PC-3 (cell line): ENCODE measurements around the gene AP3B2. TPM values are rescaled to one million over a fixed set of nuclear protein-coding genes. Genes with fewer than 3 reads are reported as not detected.
A peak's percentile ranks its signal among the peaks of the same experiment; 100 is the strongest.

Experiments
- ATAC-seq: fragments of 200-7000 bp; cut with Tn5 transposase; 2 replicates; pipeline ENCODE4 v1.9.1; 2020; ENCODE audit warnings: mild to moderate bottlenecking, moderate library complexity
- BruUV-seq: library from RNA; stranded (reverse); fragments of 400-500 nt; replicated peaks from 2 replicates; lab custom pipeline; 2021; lab: Mats Ljungman, UMichigan
- CTCF ChIA-PET: fragments of 300-600 bp; sonication (Branson Sonifier 250); formaldehyde crosslinking; loops from one replicate; lab custom pipeline; 2022; ENCODE audit warnings: antibody characterized with exemption; lab: Charles Lee
- POLR2A ChIA-PET: fragments of 300-600 bp; sonication (Branson Sonifier 250); formaldehyde crosslinking; loops from one replicate; lab custom pipeline; 2022; ENCODE audit warnings: antibody characterized with exemption; ENCODE audit not compliant: unreplicated experiment; lab: Charles Lee
- DNase-seq: peaks from one replicate; pipeline ENCODE4 v3.0.0-alpha.2; 2015
- H2AFZ ChIP-seq: fragments of 300-600 bp; sonication (generic); 2 replicates; pipeline ENCODE4 v1.6.0; 2016; ENCODE audit warnings: antibody characterized with exemption, low read length
- H3F3A ChIP-seq: fragments of 300-600 bp; sonication (generic); one replicate; pipeline ENCODE4 v1.6.0; 2017; ENCODE audit warnings: antibody characterized with exemption, low read length, control low read depth, mild to moderate bottlenecking; ENCODE audit not compliant: unreplicated experiment
- H3K27ac ChIP-seq: fragments of 300-600 bp; sonication (generic); 2 replicates; pipeline ENCODE4 v1.5.1; 2016; ENCODE audit warnings: mild to moderate bottlenecking, low read length
- H3K27me3 ChIP-seq: fragments of 300-600 bp; sonication (generic); 2 replicates; pipeline ENCODE4 v1.6.1; 2016; ENCODE audit warnings: low read length, mixed read lengths
- H3K36me3 ChIP-seq: fragments of 300-600 bp; sonication (generic); 2 replicates; pipeline ENCODE4 v1.6.1; 2016; ENCODE audit warnings: low read depth, mixed run types, low read length, mixed read lengths
- H3K4me1 ChIP-seq: fragments of 300-600 bp; sonication (generic); 2 replicates; pipeline ENCODE4 v1.5.1; 2016; ENCODE audit warnings: low read length; ENCODE audit not compliant: insufficient read depth
- H3K4me2 ChIP-seq: fragments of 300-600 bp; sonication (generic); 2 replicates; pipeline ENCODE4 v1.6.0; 2016; ENCODE audit warnings: low read length
- H3K4me3 ChIP-seq: fragments of 300-600 bp; sonication (generic); 2 replicates; pipeline ENCODE4 v1.5.1; 2016; ENCODE audit warnings: mild to moderate bottlenecking, low read length, mixed read lengths
- H3K79me2 ChIP-seq: fragments of 300-600 bp; sonication (generic); 2 replicates; pipeline ENCODE4 v1.6.1; 2017; ENCODE audit warnings: low read length, mixed read lengths
- H3K9ac ChIP-seq: fragments of 300-600 bp; sonication (generic); 2 replicates; pipeline ENCODE4 v1.6.0; 2016; ENCODE audit warnings: mild to moderate bottlenecking, low read length
- H3K9me2 ChIP-seq: fragments of 300-600 bp; sonication (generic); replicated peaks from 2 replicates; pipeline ENCODE4 v1.6.1; 2016; ENCODE audit warnings: mixed run types, low read length, mixed read lengths
- H3K9me3 ChIP-seq: fragments of 300-600 bp; sonication (generic); 2 replicates; pipeline ENCODE4 v1.6.1; 2016; ENCODE audit warnings: low read length, mixed read lengths
- H4K20me1 ChIP-seq: fragments of 300-600 bp; sonication (generic); 2 replicates; pipeline ENCODE4 v1.6.1; 2016; ENCODE audit warnings: low read length, mixed read lengths
- CTCF ChIP-seq: fragments of 300-600 bp; sonication (generic); conservative IDR thresholded peaks from 2 replicates; pipeline ENCODE4 v1.5.1; 2017; ENCODE audit warnings: antibody characterized with exemption, low read depth, mild to moderate bottlenecking, low read length
- EZH2 ChIP-seq: fragments of 300-600 bp; sonication (generic); IDR thresholded peaks from one replicate; pipeline ENCODE4 v1.6.1; 2017; ENCODE audit warnings: antibody characterized with exemption, mild to moderate bottlenecking, low read length; ENCODE audit not compliant: unreplicated experiment
- EZH2phosphoT487 ChIP-seq: fragments of 300-600 bp; sonication (generic); IDR thresholded peaks from 2 replicates; pipeline ENCODE4 v1.6.1; 2018; ENCODE audit warnings: mild to moderate bottlenecking, antibody characterized with exemption, low read length, borderline replicate concordance
- intact Hi-C: fragments of 100-400 bp; cut with micrococcal nuclease; formaldehyde crosslinking; loops from 2 replicates; pipeline ENCODE4 v1.9.0; 2023
- total RNA-seq: library from RNA; depleted of rRNA; stranded (reverse); fragments of >200 nt; gene quantifications from 2 replicates; pipeline ENCODE4 v1.2.3, GENCODE V29; 2014; rRNA removed

AP3B2 gene
- total RNA-seq, 1 experiment from 2014 or later: 0.47 TPM

- Histone ChIP-seq H3K36me3 (no peaks in the 10 kb centered on the region), H2AFZ (no peak overlapping the region), H3K9me3 (no peaks in the 10 kb centered on the region), H3K4me1 (no peaks in the 10 kb centered on the region), H3K9me2 (no peaks in the 10 kb centered on the region), H4K20me1 (no peaks in the 10 kb centered on the region), H3K27me3 (no peaks in the 10 kb centered on the region), H3F3A (no peaks in the 10 kb centered on the region), H3K9ac (no peak overlapping the region), H3K27ac (no peak overlapping the region), H3K4me2 (no peak overlapping the region), H3K79me2 (no peaks in the 10 kb centered on the region), H3K4me3 (no peak overlapping the region)
- TF ChIP-seq EZH2 (no peak), EZH2phosphoT487 (no peak), CTCF (peak; percentile 41)
- intact Hi-C loops: no loop called here
- no TSS peak for BruUV-seq
- peak; percentile 10 for DNase-seq
- ChIA-PET POLR2A (no interaction called here), CTCF (interaction anchor here (0.5 kb wide), 1 partner anchor 12 kb away, joined by 3 read pairs; no protein-coding TSS in a partner anchor)
- no peak for ATAC-seq
Measured at GRCh38 chr15:82621970-82622369, 87.7 kb downstream of the AP3B2 start.

GRCh38 chr15:82613747-82614146 lies 95.9 kb downstream of the AP3B2 start:
- BruUV-seq: no TSS peak
- TF ChIP-seq CTCF (no peak), EZH2 (no peak), EZH2phosphoT487 (no peak)
- no peaks in the 10 kb centered on the region for H3K9me2 ChIP-seq
- no peak overlapping the region for H3K4me3 ChIP-seq
- POLR2A ChIA-PET: no interaction called here
- H4K20me1 ChIP-seq: no peaks in the 10 kb centered on the region
- intact Hi-C loops: no loop called here
- H3K79me2 ChIP-seq: no peaks in the 10 kb centered on the region
- DNase-seq (no peak), ATAC-seq (no peak)
- H2AFZ ChIP-seq: no peak overlapping the region
- H3K9me3 ChIP-seq: no peaks in the 10 kb centered on the region
- H3K27me3 ChIP-seq: no peaks in the 10 kb centered on the region
- CTCF ChIA-PET: no interaction called here
- no peak overlapping the region for H3K27ac ChIP-seq
- H3F3A ChIP-seq: no peaks in the 10 kb centered on the region
- H3K4me1 ChIP-seq: no peaks in the 10 kb centered on the region
- no peak overlapping the region for H3K9ac ChIP-seq
- H3K36me3 ChIP-seq: no peaks in the 10 kb centered on the region
- H3K4me2 ChIP-seq: no peak overlapping the region

GRCh38 chr15:82611348-82611747 lies 98.3 kb downstream of the AP3B2 start:
- H3K4me2 ChIP-seq: no peak overlapping the region
- no peak overlapping the region for H3K9ac ChIP-seq
- no peaks in the 10 kb centered on the region for H3K9me3 ChIP-seq
- H3K9me2 ChIP-seq: no peaks in the 10 kb centered on the region
- TF ChIP-seq CTCF: no peak
- TF ChIP-seq EZH2phosphoT487: no peak
- TF ChIP-seq EZH2: no peak
- H3K4me3 ChIP-seq: no peak overlapping the region
- intact Hi-C loops: no loop called here
- no peaks in the 10 kb centered on the region for H3K79me2 ChIP-seq
- H3F3A ChIP-seq: no peaks in the 10 kb centered on the region
- no peak overlapping the region for H3K27ac ChIP-seq
- no peaks in the 10 kb centered on the region for H3K36me3 ChIP-seq
- ChIA-PET POLR2A (no interaction called here), CTCF (no interaction called here)
- DNase-seq (no peak), ATAC-seq (no peak)
- no peaks in the 10 kb centered on the region for H3K27me3 ChIP-seq
- no peaks in the 10 kb centered on the region for H4K20me1 ChIP-seq
- BruUV-seq: no TSS peak
- H3K4me1 ChIP-seq: no peaks in the 10 kb centered on the region
- H2AFZ ChIP-seq: no peak overlapping the region

Other genes with a start within 250 kb of the AP3B2 start
- gene RPS17, start 169.4 kb downstream of the AP3B2 start, total RNA-seq: 2,156 and 3,194 TPM in 2 replicates
- 2.2 and 3.3 TPM in 2 replicates for gene CPEB1, start 62.5 kb downstream of the AP3B2 start, total RNA-seq
- not detected in 2 replicates for gene FSD2, start 96.2 kb upstream of the AP3B2 start, total RNA-seq
- gene WHAMM, start 99.8 kb upstream of the AP3B2 start, total RNA-seq: 4.5 and 4.6 TPM in 2 replicates
- 22.6 and 29.5 TPM in 2 replicates for gene HOMER2, start 242.8 kb upstream of the AP3B2 start, total RNA-seq